Measurements from ENCODE around the gene ASZ1. TPM values are rescaled to one million over a fixed set of nuclear protein-coding genes. Genes with fewer than 3 reads are reported as not detected.

The ASZ1 gene, protein sequence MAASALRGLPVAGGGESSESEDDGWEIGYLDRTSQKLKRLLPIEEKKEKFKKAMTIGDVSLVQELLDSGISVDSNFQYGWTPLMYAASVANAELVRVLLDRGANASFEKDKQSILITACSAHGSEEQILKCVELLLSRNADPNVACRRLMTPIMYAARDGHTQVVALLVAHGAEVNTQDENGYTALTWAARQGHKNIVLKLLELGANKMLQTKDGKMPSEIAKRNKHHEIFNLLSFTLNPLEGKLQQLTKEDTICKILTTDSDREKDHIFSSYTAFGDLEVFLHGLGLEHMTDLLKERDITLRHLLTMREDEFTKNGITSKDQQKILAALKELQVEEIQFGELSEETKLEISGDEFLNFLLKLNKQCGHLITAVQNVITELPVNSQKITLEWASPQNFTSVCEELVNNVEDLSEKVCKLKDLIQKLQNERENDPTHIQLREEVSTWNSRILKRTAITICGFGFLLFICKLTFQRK
- total RNA-seq (2021): not detected in 2 replicates
- long read RNA-seq: 0 reads

DNA sequence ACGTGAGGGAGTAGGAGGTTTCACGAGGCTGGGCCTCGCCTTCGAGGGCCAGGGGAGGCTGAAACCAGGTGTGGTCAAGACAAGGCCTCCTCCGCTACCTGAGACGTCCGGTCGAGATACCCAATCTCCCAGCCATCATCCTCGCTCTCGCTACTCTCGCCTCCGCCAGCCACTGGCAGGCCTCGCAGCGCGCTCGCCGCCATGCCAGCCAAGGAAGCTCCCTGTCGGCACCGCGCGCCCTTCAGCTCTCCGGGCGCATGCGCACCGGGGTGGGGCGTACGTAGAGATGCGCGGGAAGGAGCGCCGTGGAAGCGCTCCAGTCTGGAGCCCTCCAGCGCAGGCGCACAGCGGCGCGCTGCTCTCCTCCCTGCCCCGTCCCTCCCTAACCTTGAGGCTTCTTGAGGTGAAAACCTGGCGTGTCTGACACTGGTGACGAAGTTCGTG is at the start of gene ASZ1:
Gene ASZ1, minus strand, starts transcription at position 236 of the 444 bp plus-strand sequence. Its CDS starts 33 bp downstream, at position 203.
- DNase-seq: no peak
- Histone ChIP-seq H4K91ac (ENCODE audit: insufficient read length, low read depth, low read length) (no peak within 1 kb of the TSS), H3K9me3 (ENCODE audit: control insufficient read depth, low read depth, low read length) (no peaks in the 10 kb centered on the region), H2BK15ac (ENCODE audit: low read depth, low read length) (no peak within 1 kb of the TSS), H4K5ac (ENCODE audit: insufficient read length, low read depth, low read length) (no peak within 1 kb of the TSS), H3K23ac (ENCODE audit: insufficient read length, low read depth, low read length) (no peak within 1 kb of the TSS), H2BK120ac (ENCODE audit: low read depth, low read length, poor library complexity, severe bottlenecking) (no peak within 1 kb of the TSS), H3K79me2 (ENCODE audit: insufficient read depth, low read length) (no peaks in the 10 kb centered on the region), H2BK12ac (ENCODE audit: insufficient read length, low read depth, low read length) (no peak within 1 kb of the TSS), H3K9ac (ENCODE audit: extremely low read depth, insufficient read length, low read length) (no peak within 1 kb of the TSS), H3K79me1 (ENCODE audit: insufficient read depth, low read depth, low read length, poor library complexity, severe bottlenecking) (no peaks in the 10 kb centered on the region), H2BK20ac (ENCODE audit: low read depth, low read length, poor library complexity, severe bottlenecking) (no peak within 1 kb of the TSS), H4K8ac (replicated peaks; ENCODE audit: insufficient read length, low read depth, low read length) (no peak within 1 kb of the TSS), H3K27ac (ENCODE audit: insufficient read length, low read depth, low read length) (no peak within 1 kb of the TSS), H4K20me1 (ENCODE audit: control insufficient read depth, insufficient read depth, insufficient read length) (no peaks in the 10 kb centered on the region), H2AK5ac (ENCODE audit: insufficient read length, low read length) (no peak within 1 kb of the TSS), H3K23me2 (ENCODE audit: insufficient read length, low read depth, low read length, poor library complexity, severe bottlenecking) (no peaks in the 10 kb centered on the region), H3K18ac (ENCODE audit: insufficient read length, low read depth, low read length) (no peak within 1 kb of the TSS), H2BK5ac (ENCODE audit: insufficient read length, low read length) (no peak within 1 kb of the TSS), H3K56ac (ENCODE audit: insufficient read length, low read depth, low read length) (no peak within 1 kb of the TSS), H3K14ac (ENCODE audit: insufficient read depth, low read length) (no peak within 1 kb of the TSS), H3K4me1 (ENCODE audit: insufficient read depth, low read length) (no peaks in the 10 kb centered on the region), H2AFZ (ENCODE audit: low read length) (no peak within 1 kb of the TSS), H3T11ph (ENCODE audit: low read length) (no peak within 1 kb of the TSS), H3K4ac (ENCODE audit: low read depth, low read length) (no peak within 1 kb of the TSS), H3K4me2 (ENCODE audit: insufficient read depth, insufficient read length, low read length) (no peak within 1 kb of the TSS), H3K27me3 (ENCODE audit: insufficient read depth, low read length) (no peaks in the 10 kb centered on the region)
- Mint-ChIP-seq H3K36me3 (ENCODE audit: insufficient read depth in 1 of 3, low read depth in 3 of 3) (no peaks in the 10 kb centered on the region), H3K27ac (no peak within 1 kb of the TSS), H3K27me3 (ENCODE audit: low read depth) (no peaks in the 10 kb centered on the region), H3K4me3 (no peak within 1 kb of the TSS), H3K4me1 (no peaks in the 10 kb centered on the region), H3K9me3 (no peaks in the 10 kb centered on the region)
- TF ChIP-seq, protein P1, sequence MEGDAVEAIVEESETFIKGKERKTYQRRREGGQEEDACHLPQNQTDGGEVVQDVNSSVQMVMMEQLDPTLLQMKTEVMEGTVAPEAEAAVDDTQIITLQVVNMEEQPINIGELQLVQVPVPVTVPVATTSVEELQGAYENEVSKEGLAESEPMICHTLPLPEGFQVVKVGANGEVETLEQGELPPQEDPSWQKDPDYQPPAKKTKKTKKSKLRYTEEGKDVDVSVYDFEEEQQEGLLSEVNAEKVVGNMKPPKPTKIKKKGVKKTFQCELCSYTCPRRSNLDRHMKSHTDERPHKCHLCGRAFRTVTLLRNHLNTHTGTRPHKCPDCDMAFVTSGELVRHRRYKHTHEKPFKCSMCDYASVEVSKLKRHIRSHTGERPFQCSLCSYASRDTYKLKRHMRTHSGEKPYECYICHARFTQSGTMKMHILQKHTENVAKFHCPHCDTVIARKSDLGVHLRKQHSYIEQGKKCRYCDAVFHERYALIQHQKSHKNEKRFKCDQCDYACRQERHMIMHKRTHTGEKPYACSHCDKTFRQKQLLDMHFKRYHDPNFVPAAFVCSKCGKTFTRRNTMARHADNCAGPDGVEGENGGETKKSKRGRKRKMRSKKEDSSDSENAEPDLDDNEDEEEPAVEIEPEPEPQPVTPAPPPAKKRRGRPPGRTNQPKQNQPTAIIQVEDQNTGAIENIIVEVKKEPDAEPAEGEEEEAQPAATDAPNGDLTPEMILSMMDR (conservative IDR thresholded peaks at IDR 0.05): no peak
- WGBS (ENCODE audit: extremely low coverage, insufficient read length, low lambda C conversion rate): no CpG with 5 or more reads among the region's 41 CpGs
